DND-41 (cell line): Measurements from ENCODE around the gene CARNS1.

Experiments used
- CTCF ChIP-seq: IDR thresholded peaks from 2 replicates; pipeline ENCODE4 v1.5.1; 2012; ENCODE audit warnings: borderline replicate concordance, low read length, moderate library complexity, mild to moderate bottlenecking; ENCODE audit not compliant: poor library complexity, severe bottlenecking; ENCODE audit errors: extremely low read depth
- EZH2 ChIP-seq: IDR thresholded peaks from 3 replicates; pipeline ENCODE4 v1.6.1; 2012; ENCODE audit warnings: borderline replicate concordance, low read depth, mild to moderate bottlenecking, moderate library complexity, low read length, inconsistent platforms; ENCODE audit not compliant: severe bottlenecking

- TF ChIP-seq CTCF (no peak), EZH2 (no peak)
These were observed 46.2 kb upstream of the CARNS1 start for GRCh38 chr11:67369275-67369674.
